IMR-90 (cell line): Measurements from ENCODE around the gene ABHD17A. TPM values are rescaled to one million over a fixed set of nuclear protein-coding genes. Genes with fewer than 3 reads are reported as not detected.

ENCODE experiments used
- ATAC-seq: fragments of 200-7000 bp; cut with Tn5 transposase; 2 replicates; pipeline ENCODE4 v1.9.1; 2020; ENCODE audit warnings: low read depth, mild to moderate bottlenecking, moderate library complexity
- BruUV-seq: library from RNA; stranded (reverse); fragments of 400-500 nt; replicated peaks from 2 replicates; lab custom pipeline; 2021; lab: Mats Ljungman, UMichigan
- CTCF ChIA-PET: fragments of 300-600 bp; formaldehyde crosslinking; extraction: SDS; loops from one replicate; lab custom pipeline; 2021; ENCODE audit warnings: antibody characterized with exemption; lab: Yijun Ruan, JAX
- POLR2A ChIA-PET: fragments of 300-600 bp; sonication (Branson Sonifier 250); formaldehyde crosslinking; loops from one replicate; lab custom pipeline; 2022; ENCODE audit warnings: antibody characterized with exemption; ENCODE audit not compliant: unreplicated experiment; lab: Charles Lee
- DNase-seq: peaks from one replicate; pipeline ENCODE4 v3.0.0; 2013
- H2AFZ ChIP-seq: replicated peaks from 2 replicates; pipeline ENCODE3; 2013; ENCODE audit warnings: low read length, mild to moderate bottlenecking; ENCODE audit not compliant: poor library complexity
- H2AK5ac ChIP-seq: 2 replicates; pipeline ENCODE4 v1.6.1; 2013; ENCODE audit warnings: low read depth, low read length, inconsistent platforms
- H2AK9ac ChIP-seq: replicated peaks from 2 replicates; pipeline ENCODE3; 2013; ENCODE audit warnings: mild to moderate bottlenecking, low read depth, low read length, moderate library complexity; ENCODE audit not compliant: poor library complexity
- H2BK120ac ChIP-seq: 2 replicates; pipeline ENCODE4 v1.6.1; 2013; ENCODE audit warnings: low read depth, low read length, inconsistent platforms
- H2BK15ac ChIP-seq: 3 replicates; pipeline ENCODE4 v1.6.1; 2013; ENCODE audit warnings: low read depth, low read length, inconsistent platforms
- H2BK20ac ChIP-seq: 2 replicates; pipeline ENCODE4 v1.6.1; 2013; ENCODE audit warnings: low read depth, mild to moderate bottlenecking, inconsistent platforms, low read length, moderate library complexity
- H2BK5ac ChIP-seq: 2 replicates; pipeline ENCODE4 v1.6.1; 2013; ENCODE audit warnings: mild to moderate bottlenecking, low read depth, low read length, inconsistent platforms; ENCODE audit not compliant: poor library complexity, severe bottlenecking
- H3K14ac ChIP-seq: replicated peaks from 2 replicates; pipeline ENCODE4 v1.6.1; 2013; ENCODE audit warnings: low read depth, low read length, inconsistent platforms
- H3K18ac ChIP-seq: 2 replicates; pipeline ENCODE4 v1.6.1; 2013; ENCODE audit warnings: low read depth, low read length, control low read depth
- H3K23ac ChIP-seq: 2 replicates; pipeline ENCODE4 v1.6.1; 2013; ENCODE audit warnings: low read depth, low read length, inconsistent platforms
- H3K27ac ChIP-seq: 2 replicates; pipeline ENCODE4 v1.5.1; 2013; ENCODE audit warnings: mild to moderate bottlenecking, control low read depth, low read length; ENCODE audit not compliant: insufficient read depth
- H3K27me3 ChIP-seq: 2 replicates; pipeline ENCODE4 v1.6.1; 2013; ENCODE audit warnings: low read length; ENCODE audit not compliant: control insufficient read depth, insufficient read depth
- H3K36me3 ChIP-seq: 2 replicates; pipeline ENCODE4 v1.6.1; 2013; ENCODE audit warnings: low read length, mixed read lengths; ENCODE audit not compliant: control insufficient read depth, insufficient read depth
- H3K4ac ChIP-seq: 2 replicates; pipeline ENCODE4 v1.6.1; 2013; ENCODE audit warnings: low read depth, low read length, inconsistent platforms
- H3K4me1 ChIP-seq: 2 replicates; pipeline ENCODE4 v1.6.1; 2013; ENCODE audit warnings: low read length, mixed read lengths; ENCODE audit not compliant: control insufficient read depth, insufficient read depth
- H3K4me2 ChIP-seq: 2 replicates; pipeline ENCODE4 v1.6.1; 2013; ENCODE audit warnings: low read depth, mild to moderate bottlenecking, control low read depth, low read length, moderate library complexity
- H3K4me3 ChIP-seq: 2 replicates; pipeline ENCODE4 v1.5.1; 2013; ENCODE audit warnings: low read depth, mild to moderate bottlenecking, control low read depth, low read length, moderate library complexity; ENCODE audit not compliant: insufficient read depth
- H3K56ac ChIP-seq: 2 replicates; pipeline ENCODE4 v1.6.1; 2013; ENCODE audit warnings: low read length, inconsistent platforms; ENCODE audit not compliant: insufficient read depth; ENCODE audit errors: extremely low read depth
- H3K79me1 ChIP-seq, 2 experiments: 2 replicates each; pipeline ENCODE4 v1.6.1; 2013; ENCODE audit warnings: low read length in 2 of 2, inconsistent platforms in 1 of 2, low read depth in 1 of 2
- H3K9ac ChIP-seq: 2 replicates; pipeline ENCODE4 v1.6.1; 2013; ENCODE audit warnings: low read depth, low read length, control low read depth
- H3K9me1 ChIP-seq: 2 replicates; pipeline ENCODE4 v1.6.1; 2013; ENCODE audit warnings: low read length, inconsistent platforms; ENCODE audit not compliant: insufficient read depth
- H3K9me3 ChIP-seq: 2 replicates; pipeline ENCODE4 v1.6.1; 2013; ENCODE audit warnings: low read length; ENCODE audit not compliant: control insufficient read depth, insufficient read depth
- H4K20me1 ChIP-seq: 2 replicates; pipeline ENCODE4 v1.6.1; 2013; ENCODE audit warnings: low read length, inconsistent platforms; ENCODE audit not compliant: insufficient read depth
- H4K5ac ChIP-seq: 2 replicates; pipeline ENCODE4 v1.6.1; 2013; ENCODE audit warnings: mild to moderate bottlenecking, low read depth, low read length, control low read depth
- H4K8ac ChIP-seq, 2 experiments: 2 replicates each; pipeline ENCODE4 v1.6.1; 2013; ENCODE audit warnings: low read depth in 2 of 2, low read length in 2 of 2, control low read depth in 1 of 2, inconsistent platforms in 1 of 2
- H4K91ac ChIP-seq: 2 replicates; pipeline ENCODE4 v1.6.1; 2013; ENCODE audit warnings: low read depth, low read length, inconsistent platforms; ENCODE audit not compliant: insufficient read depth
- BHLHE40 ChIP-seq: fragments of 150-350 bp; IDR thresholded peaks from 2 replicates; pipeline ENCODE4 v1.6.1; 2016; ENCODE audit warnings: mild to moderate bottlenecking, low read depth, low read length
- CHD1 ChIP-seq: IDR thresholded peaks from 2 replicates; pipeline ENCODE4 v1.6.1; 2012; ENCODE audit warnings: low read depth, low read length, improper control_type of control experiment
- MXI1 ChIP-seq: IDR thresholded peaks from 2 replicates; pipeline ENCODE4 v1.6.1; 2012; ENCODE audit warnings: low read depth, mild to moderate bottlenecking, low read length, moderate library complexity, borderline replicate concordance
- NFE2L2 ChIP-seq: fragments of 150-350 bp; IDR thresholded peaks from 2 replicates; pipeline ENCODE4 v1.6.1; 2016; ENCODE audit warnings: low read depth, mild to moderate bottlenecking, low read length
- WGBS, 2 experiments: methylation state at CpG; one replicate each; pipeline versions ENCODE4 v1.1.5 to v1.1.7; 2013; ENCODE audit warnings: missing lambda C conversion rate in 2 of 2; ENCODE audit not compliant: insufficient read length in 1 of 2; ENCODE audit errors: extremely low coverage in 2 of 2; 5-methylcytosine and 5-hydroxymethylcytosine counted together
- dilution Hi-C: fragments of 300-500 bp; cut with HindIII; formaldehyde crosslinking; loops from one replicate; pipeline ENCODE4 v1.14.3; 2018; ENCODE audit warnings: low sequenced_read_pairs; ENCODE audit not compliant: unreplicated experiment
- in situ Hi-C: fragments of 300-500 bp; cut with MboI; formaldehyde crosslinking; loops from 3 replicates; pipeline ENCODE4 v1.14.3; 2019; ENCODE audit warnings: low sequenced_read_pairs, inconsistent platforms, mixed read lengths
- intact Hi-C: fragments of 100-400 bp; cut with micrococcal nuclease; formaldehyde crosslinking; loops from 2 replicates; pipeline ENCODE4 v1.10.0; 2022
- polyA plus RNA-seq, 3 experiments: library from polyadenylated mRNA; depleted of rRNA; stranded (reverse); fragments of >200 nt; gene quantifications; 2 replicates each; pipeline ENCODE4 v1.2.3, GENCODE V29; 2012; ENCODE audit warnings: low replicate concordance in 1 of 3
- total RNA-seq: library from RNA; depleted of rRNA; stranded (reverse); fragments of >200 nt; gene quantifications from 2 replicates; pipeline ENCODE4 v1.2.3, GENCODE V29; 2012
- TF ChIP-seq, protein P1 (sequence below): fragments of 150-350 bp; IDR thresholded peaks from 2 replicates; pipeline ENCODE4 v1.6.1; 2017; ENCODE audit warnings: mild to moderate bottlenecking, antibody characterized with exemption, low read length, low read depth

Gene ABHD17A
- total and polyA plus RNA-seq, 2 of the 4 experiments (the other 2 are of a cell fraction): 37.8 to 76.2 TPM

- peak overlapping the region; percentile 98 for H3K4me3 ChIP-seq
- H3K27ac ChIP-seq: peak overlapping the region; percentile 68
- H4K5ac ChIP-seq: no peak overlapping the region
- no peak overlapping the region for H2BK5ac ChIP-seq
- 0 out of 2 replicates have a peak overlapping the region, but pooled peaks have one; percentile 21 for H4K91ac ChIP-seq
- ATAC-seq (no peak), DNase-seq (no peak)
- no peak overlapping the region; the same call in 1 of the 2 replicates for H3K56ac ChIP-seq
- WGBS, 2 experiments: no CpG with 5 or more reads among the region's 23 CpGs
- POLR2A ChIA-PET: no interaction called here
- H3K9me1 ChIP-seq: peaks cover under 1% of the 10 kb centered on the region; the same call in 1 of the 2 replicates
- H2BK15ac ChIP-seq: no peak overlapping the region
- TF ChIP-seq BHLHE40 (no peak), MXI1 (peak; percentile 92), NFE2L2 (no peak), CHD1 (no peak)
- TF ChIP-seq, protein P1, sequence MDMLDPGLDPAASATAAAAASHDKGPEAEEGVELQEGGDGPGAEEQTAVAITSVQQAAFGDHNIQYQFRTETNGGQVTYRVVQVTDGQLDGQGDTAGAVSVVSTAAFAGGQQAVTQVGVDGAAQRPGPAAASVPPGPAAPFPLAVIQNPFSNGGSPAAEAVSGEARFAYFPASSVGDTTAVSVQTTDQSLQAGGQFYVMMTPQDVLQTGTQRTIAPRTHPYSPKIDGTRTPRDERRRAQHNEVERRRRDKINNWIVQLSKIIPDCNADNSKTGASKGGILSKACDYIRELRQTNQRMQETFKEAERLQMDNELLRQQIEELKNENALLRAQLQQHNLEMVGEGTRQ: peak; percentile 41; the same call in 1 of the 2 replicates
- intact Hi-C loops: no loop called here
- peaks cover 61% of the 10 kb centered on the region for H4K20me1 ChIP-seq
- H2AFZ ChIP-seq: peak overlapping the region; percentile 56
- H2AK5ac ChIP-seq: peak overlapping the region; percentile 54
- peaks cover 5 to 63% of the 10 kb centered on the region in 2 experiments; a peak in 3 of 4 replicates for H3K79me1 ChIP-seq
- CTCF ChIA-PET: no interaction called here
- H4K8ac ChIP-seq: no peak overlapping the region
- H3K23ac ChIP-seq: peak overlapping the region; percentile 50
- no peak overlapping the region for H2BK20ac ChIP-seq
- H3K14ac ChIP-seq: peak overlapping the region; percentile 0
- H2BK120ac ChIP-seq: no peak overlapping the region
- peaks cover 37% of the 10 kb centered on the region for H3K4me1 ChIP-seq
- no peaks in the 10 kb centered on the region for H3K27me3 ChIP-seq
- H3K36me3 ChIP-seq: no peaks in the 10 kb centered on the region
- H3K9ac ChIP-seq: peak overlapping the region; percentile 84
- in situ Hi-C loops: no loop called here
- peak overlapping the region; percentile 58 for H3K4ac ChIP-seq
- H3K4me2 ChIP-seq: peak overlapping the region; percentile 77
- no peak overlapping the region for H3K18ac ChIP-seq
- no peaks in the 10 kb centered on the region for H3K9me3 ChIP-seq
- BruUV-seq: no TSS peak
- H2AK9ac ChIP-seq: peak overlapping the region; percentile 94
- dilution Hi-C loops: no loop called here
These were observed 23.7 kb downstream of the ABHD17A start for GRCh38 chr19:1861599-1862031.
